ENCODE results near the gene TMCC2.

TMCC2 gene

GRCh38 chr1:205304046-205304694 lies 76.4 kb downstream of the TMCC2 start:
- no peak for DNase-seq (ENCODE audit: low read depth)

- DNase-seq (ENCODE audit: low read depth), result no peak
Measured at GRCh38 chr1:205304695-205305070, 76.9 kb downstream of the TMCC2 start.

DNA sequence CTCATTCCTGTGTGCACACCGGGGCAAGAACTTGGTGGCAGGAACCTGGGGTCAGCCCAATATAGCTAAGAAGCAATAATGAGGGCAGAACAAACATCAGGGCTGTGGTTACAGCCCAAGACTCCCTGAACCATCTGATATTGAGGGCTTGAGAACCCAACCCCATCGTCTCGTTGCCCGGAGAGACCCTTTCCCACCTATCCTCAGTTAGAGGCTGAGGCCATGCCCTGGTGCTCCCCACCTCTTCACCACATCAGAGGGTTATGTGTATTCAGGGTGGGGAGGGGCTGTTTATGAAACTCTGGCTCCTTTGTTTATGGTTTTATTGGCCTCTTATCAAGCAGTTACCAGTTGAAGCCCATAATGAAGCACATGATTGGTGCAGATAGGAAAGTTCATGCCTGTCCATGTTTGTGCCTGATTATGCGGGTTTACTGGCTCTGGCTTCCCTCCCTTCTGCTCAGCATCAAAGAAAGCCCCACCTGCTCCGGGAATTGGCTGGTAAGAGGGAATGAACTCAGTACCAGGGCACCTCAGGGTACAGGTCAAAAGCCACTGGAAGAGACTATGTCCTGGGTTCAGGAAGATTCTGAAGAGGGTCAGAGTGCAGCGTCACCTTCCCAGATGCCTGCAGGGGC lies 79.3 kb downstream of the TMCC2 start:
- DNase-seq (ENCODE audit: low read depth), result no peak

DNA sequence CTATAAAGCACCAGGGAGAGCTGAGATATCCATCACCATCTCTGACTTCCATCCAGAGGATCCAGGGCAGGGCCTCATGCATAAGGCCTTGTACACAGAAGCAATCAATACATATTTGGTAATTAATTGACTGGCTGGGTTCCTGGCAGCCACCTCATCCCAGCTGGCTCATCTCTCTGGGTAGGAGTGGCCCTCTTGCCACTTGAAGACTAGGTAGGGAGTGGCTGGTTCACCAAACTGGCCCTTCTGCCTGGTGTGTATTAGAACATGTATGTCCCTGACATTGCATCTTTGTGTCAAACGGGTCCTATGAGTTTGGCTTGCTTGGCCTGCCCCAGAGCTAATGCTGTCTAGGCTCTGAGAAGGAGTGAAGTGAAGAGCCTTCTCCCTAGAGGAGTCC lies 82.0 kb downstream of the TMCC2 start:
- DNase-seq (ENCODE audit: low read depth), result no peak

DNA sequence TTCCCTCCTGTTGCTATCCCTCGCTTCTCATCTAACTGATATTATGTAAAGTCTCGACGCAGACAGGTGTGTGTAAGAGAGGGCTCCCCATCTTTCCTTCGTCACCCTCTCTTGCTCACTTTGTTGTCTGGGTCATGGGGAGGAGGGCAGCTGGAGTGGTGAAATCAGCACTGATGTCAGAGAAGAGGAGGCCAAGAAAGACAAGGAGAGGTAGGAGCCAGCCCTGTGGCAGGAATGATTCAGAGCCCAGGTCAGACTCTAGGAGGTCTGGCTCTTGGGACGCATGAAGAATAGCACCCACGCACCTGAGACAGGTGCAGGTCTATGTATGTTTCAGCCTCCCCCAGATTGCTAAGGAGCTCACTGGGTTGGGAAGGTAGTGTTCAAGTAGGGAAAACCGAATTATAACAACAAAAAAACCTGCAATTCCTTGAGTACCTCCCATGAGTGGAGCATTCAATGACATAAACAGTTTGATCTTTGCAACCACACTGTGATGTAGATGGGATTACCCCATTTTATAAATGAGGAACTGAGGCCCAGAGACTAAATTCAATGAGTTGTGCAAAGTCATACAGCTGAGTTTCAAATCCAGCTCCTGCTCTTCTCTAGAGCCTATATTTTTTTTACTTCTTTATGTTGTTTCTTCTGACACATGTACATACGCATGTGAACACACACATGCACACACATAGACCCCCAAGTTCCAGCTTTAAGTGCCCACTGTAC lies 83.4 kb downstream of the TMCC2 start:
- DNase-seq (ENCODE audit: low read depth), result no peak

DNA sequence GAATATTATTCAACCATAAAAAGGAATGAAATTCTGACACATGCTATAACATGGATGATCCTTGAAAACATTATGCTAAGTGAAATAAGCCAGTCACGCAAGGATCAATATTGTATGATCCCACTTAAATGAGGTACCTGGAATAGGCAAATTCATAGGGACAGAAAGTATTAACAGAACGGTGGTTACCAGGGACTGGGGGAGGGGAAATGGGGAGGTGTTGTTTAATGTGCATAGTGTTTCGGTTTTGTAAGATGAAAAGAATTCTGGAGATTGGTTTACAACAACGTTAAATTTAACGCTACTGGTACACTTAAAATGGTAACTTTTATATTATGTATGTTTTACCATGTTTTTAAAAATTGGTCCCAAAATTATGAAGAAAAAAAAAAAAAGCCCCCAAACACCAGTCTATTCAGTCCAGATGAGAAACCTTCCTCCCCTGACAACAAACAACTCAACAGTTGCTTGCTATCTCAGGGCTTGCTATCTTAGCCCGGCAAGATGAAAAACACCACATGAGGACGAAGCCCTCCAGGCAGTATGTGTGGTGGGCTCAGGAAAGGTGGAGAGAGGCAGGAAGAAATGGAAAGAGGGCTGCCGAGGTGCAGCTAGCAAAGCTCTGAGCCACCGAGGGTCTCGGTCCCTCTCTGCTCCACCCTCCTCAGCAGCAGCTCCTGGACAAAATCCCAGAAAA lies 85.3 kb downstream of the TMCC2 start:
- no peak for DNase-seq (ENCODE audit: low read depth)

DNA sequence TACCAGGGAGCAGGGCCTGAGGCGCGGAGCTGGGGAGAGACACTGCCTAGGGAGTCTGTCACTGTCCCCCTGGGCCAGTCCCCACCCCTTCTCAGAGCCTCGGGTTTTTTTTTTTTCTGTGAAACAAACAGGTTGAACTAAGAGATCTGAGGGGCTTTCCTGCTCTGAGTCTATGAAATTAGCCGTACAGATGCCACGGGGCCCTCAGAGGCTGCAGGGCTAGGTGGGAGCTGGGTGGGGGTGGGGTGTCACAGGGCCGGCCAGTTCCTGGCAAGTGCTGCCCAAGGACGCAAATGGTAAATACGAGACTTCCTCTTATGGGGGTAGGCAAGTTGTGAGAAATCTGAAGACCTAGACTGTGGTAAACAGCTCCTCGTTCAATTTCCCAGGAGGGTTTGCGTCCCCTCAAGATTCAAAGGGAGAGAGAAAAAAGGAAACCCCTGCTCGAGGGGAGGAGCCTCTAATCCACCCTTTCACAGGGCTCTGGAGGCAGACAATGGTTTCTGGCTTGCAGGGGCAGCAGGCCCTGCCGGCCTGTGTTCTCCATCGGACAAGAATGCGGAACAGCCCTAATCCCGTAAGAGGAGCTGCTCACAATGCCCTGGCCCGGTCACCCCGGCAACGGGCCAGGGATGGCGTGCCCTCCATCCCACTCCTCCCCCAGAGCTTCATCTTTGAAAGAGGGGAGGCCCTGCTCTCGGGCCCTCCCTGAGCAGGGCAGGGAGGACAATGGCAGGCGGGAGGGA lies 86.0 kb downstream of the TMCC2 start:
- DNase-seq (ENCODE audit: low read depth), result peak; percentile 35

DNA sequence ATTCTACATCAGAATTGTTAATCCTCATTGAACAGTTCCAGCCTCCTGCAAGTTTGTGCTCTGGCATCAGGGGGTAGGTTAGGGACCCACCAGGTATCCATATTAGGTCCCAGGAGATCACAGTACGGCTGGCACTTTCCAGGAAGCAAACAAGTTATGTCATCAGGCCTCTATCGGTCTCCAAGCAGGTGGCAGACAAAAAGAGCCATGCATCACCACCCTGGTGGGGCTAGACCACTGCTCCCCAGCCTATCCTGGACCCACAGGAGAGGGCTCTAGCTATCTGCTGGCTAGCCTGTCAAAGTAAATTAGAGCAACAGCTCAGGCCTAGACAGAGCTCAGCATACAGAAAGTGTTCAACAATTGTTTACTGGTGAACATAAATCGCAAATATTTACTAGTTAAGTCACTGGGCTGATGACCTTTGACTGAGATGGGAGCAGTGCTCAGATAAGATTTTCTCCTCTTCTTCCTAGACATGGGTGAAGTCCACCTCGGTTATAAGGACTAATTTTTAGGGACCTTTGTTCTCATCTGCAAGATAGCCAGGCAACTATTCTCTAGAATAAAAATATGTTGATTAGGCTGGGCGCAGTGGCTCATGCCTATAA lies 87.4 kb downstream of the TMCC2 start:
- DNase-seq (ENCODE audit: low read depth), result no peak

- DNase-seq (ENCODE audit: low read depth), result no peak
Measured at GRCh38 chr1:205316161-205316566, 88.4 kb downstream of the TMCC2 start.

DNA sequence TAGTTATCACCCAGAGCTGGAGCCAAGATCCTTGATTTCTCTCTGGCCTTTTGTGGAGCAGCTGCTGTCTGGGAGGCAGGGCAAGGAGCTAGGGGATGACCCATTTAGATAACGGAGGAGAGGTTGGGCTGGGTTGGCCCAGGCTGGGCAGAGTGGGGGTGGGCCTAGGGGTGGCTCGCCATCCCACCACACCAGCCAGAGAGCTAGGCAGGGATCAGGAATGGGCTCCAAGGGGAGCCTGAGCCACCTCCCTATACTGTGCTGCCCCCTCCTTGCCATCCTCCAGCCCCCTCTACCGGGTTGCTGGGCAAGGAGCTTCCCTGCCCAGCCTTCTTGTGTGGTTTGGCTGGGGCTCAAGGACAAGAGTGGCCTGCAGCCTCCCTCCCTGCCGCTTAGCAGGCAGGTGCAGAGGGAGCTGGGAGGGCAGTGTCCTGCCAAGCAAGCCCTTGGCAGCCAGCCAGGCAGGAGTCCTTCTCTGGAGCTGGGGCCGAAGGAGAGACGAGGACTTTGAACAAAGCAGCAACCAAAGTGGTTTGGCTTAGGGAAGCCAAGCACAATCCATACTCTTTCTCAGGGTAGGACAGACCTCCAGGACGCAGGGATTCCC lies 89.7 kb downstream of the TMCC2 start:
- no peak for DNase-seq (ENCODE audit: low read depth)

- DNase-seq (ENCODE audit: low read depth), result no peak
Measured at GRCh38 chr1:205318231-205318991, 90.7 kb downstream of the TMCC2 start.

GRCh38 chr1:205319081-205320018 lies 91.6 kb downstream of the TMCC2 start:
- no peak for DNase-seq (ENCODE audit: low read depth)

DNA sequence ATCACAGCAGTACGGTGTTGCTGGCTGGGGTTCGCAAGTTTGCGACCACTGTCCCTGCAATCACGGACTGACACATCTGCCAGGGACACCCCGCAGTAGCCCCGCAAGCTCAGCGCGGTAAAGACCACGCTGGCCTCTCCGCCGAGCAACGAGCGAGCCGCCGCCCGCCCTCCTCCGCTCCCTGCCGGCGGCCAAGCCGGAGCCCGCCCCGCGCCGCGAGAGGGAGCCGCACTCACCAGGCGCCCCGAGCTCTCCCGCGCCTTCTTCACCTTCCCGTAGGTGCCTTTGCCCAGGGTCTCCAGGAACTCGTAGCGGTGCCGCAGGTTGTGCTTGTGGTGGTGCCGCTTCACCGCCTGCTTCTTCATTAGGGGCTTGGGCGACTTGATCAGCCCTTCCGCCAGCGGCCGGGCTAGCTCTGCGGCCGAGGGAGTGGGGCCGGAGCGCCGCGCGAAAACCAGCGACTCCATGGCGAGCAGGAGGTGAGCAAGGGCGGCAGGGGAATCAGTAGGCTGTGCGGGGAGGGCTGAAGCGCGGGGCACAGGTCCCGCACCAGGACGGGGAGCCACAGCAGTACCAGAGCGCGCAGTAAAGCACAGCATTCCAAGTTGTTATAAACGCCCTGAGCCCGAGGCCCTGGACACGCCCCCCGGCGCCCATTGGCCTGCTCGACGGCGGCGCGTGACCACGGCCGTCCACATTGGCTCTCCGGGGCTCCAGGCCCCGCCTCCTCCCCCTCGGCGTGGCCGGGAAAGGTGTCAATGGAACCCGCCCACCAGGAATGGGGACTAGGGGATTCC lies 93.6 kb downstream of the TMCC2 start, which contains the start of gene NUAK2:
Gene NUAK2, minus strand, starts transcription at position 584 of the 797 bp plus-strand sequence. Its CDS starts 117 bp downstream, at position 467.
- DNase-seq (ENCODE audit: low read depth), result peak; percentile 77

DNA sequence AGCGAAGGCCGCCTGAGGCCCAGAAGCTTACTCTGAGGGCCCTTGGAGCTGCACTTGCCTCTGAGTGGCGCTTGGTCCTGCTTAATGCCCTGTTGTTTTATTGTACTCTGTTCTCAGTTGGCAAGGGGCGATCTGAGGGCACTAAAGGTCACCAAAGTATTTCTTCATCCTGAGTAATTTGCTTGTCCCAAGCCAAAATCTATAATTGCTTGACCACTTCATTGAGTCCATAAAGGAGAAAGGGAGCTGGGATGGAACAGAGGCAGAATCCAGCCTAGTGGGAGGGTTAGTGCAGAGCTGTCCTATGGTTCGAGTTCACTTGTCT lies 94.2 kb downstream of the TMCC2 start:
- DNase-seq (ENCODE audit: low read depth), result no peak
